ENCODE measurements around the gene ELN.

- no peak for TF ChIP-seq EP300 (IDR thresholded peaks at IDR 0.05; ENCODE audit: low read length)
- TF ChIP-seq RAD21 (CRISPR knock-in tag; conservative IDR thresholded peaks at IDR 0.05 in 1 of 2, IDR thresholded peaks at IDR 0.05 in 1 of 2) = no peak
- no peak for TF ChIP-seq GTF2F1 (IDR thresholded peaks at IDR 0.05; ENCODE audit: low read depth, low read length)
- TF ChIP-seq ZNF232 (CRISPR knock-in tag; IDR thresholded peaks at IDR 0.05) = no peak
- TF ChIP-seq, protein P1, sequence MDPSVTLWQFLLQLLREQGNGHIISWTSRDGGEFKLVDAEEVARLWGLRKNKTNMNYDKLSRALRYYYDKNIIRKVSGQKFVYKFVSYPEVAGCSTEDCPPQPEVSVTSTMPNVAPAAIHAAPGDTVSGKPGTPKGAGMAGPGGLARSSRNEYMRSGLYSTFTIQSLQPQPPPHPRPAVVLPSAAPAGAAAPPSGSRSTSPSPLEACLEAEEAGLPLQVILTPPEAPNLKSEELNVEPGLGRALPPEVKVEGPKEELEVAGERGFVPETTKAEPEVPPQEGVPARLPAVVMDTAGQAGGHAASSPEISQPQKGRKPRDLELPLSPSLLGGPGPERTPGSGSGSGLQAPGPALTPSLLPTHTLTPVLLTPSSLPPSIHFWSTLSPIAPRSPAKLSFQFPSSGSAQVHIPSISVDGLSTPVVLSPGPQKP (CRISPR knock-in tag; IDR thresholded peaks at IDR 0.05) = no peak
- TF ChIP-seq BRCA1 (IDR thresholded peaks at IDR 0.05) = no peak
- no peak for TF ChIP-seq BRCA1 (CRISPR knock-in tag; IDR thresholded peaks at IDR 0.05)
- no peak for TF ChIP-seq ZFP1 (CRISPR knock-in tag; IDR thresholded peaks at IDR 0.05)
- TF ChIP-seq SAP30 (IDR thresholded peaks at IDR 0.05; ENCODE audit: borderline replicate concordance, insufficient read depth, low read depth, low read length, poor library complexity, severe bottlenecking) = no peak
- TF ChIP-seq ZNF282 (CRISPR knock-in tag; IDR thresholded peaks at IDR 0.05) = no peak
- TF ChIP-seq NFE2 (IDR thresholded peaks at IDR 0.05; ENCODE audit: low read depth) = no peak
- TF ChIP-seq GATAD2B (IDR thresholded peaks at IDR 0.05; ENCODE audit: borderline replicate concordance) = no peak
- no peak for TF ChIP-seq ZEB2 (IDR thresholded peaks at IDR 0.05)
Measured at GRCh38 chr7:74051193-74051592, 23.2 kb downstream of the ELN start.
